HG03103 (cell line): ENCODE results near the gene SLC34A1.
"Not testable (repeated sequence)": the region's sequence is repeated elsewhere in the genome, so short reads cannot be mapped to it uniquely, and the experiment has no call there.

ENCODE experiments used
- ATAC-seq: cut with Tn5 transposase; IDR thresholded peaks from one replicate; pipeline ENCODE4 v1.9.1; 2021; ENCODE audit warnings: low read depth; ENCODE audit not compliant: unreplicated experiment

SLC34A1 gene

DNA sequence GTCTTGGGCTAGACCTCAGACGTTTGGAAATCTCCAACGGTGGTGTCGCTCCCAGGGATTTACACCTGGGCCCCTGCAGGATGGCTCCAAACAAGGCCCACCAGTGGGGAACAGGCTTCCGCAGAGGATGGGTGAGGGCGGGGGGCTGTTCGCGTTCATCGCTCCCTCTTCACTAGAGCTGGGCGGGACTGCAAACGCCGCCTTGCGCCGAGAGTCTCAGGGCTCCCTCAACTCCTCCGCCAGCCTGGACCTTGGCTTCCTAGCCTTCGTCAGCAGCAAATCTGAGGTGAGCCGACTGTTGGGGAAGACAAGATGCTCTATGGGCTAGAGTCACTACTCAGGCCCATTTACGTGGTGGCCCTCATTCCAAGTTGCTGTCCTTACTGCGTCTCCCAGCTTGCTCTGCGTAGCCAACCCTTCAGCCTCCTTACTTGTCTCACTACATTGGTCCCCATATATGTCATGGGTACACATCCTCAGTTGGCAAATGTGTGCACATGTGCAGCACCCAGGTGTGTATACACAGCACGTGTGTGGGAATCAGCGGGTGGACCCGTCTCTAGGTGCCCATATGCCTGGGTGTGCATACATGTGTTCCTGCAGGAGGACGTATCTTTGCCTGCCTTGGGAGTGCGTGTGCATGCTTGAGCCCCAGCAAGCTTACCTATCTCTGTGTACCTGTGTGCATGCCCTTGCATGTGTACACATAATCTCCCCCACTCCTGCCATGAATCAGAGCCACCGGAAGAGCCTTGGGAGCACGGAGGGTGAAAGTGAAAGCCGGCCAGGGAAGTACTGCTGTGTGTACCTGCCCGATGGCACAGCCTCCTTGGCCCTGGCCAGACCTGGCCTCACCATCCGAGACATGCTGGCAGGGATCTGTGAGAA lies 16.0 kb upstream of the SLC34A1 start:
- ATAC-seq: no peak

GRCh38 chr5:177368869-177369644 lies 15.2 kb upstream of the SLC34A1 start:
- no peak for ATAC-seq

DNA sequence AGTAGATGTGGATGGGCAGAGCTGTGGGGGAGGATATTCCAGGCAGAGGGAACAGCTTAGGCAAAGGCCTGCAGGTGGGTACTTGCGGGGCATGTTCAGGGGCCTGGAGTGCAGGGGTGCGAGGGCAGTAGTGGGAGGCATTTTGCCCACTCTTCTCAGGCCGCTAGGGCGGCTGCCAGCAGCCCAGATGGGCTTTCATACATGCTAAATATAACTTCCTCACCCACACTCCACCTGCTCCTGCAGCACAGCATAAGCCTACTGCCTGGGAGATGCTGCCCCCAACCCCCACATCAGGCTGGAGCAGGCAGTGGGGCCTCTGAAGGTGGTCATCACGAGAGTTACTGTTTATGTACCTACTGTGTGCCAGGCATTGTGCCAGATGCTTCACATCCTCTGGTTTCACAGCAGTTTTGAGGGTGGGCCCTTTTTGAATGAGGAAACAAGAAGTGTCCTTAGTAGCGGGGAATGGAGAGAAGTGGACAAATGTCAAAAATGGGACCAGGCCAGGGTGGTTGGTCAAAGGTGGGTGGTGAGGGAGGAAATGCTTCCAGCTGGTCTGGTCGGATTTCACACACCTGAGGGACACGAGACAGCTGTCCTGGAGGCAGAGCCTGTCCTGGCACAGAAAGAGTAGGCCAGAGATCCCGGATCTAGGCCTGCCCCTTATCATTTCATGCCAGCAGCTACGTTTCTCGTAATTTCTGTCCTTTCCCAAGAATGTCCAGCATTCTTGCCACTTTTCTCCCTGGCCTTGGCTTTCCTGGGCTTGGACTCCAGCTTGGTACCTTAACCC lies 14.4 kb upstream of the SLC34A1 start:
- ATAC-seq: no peak

DNA sequence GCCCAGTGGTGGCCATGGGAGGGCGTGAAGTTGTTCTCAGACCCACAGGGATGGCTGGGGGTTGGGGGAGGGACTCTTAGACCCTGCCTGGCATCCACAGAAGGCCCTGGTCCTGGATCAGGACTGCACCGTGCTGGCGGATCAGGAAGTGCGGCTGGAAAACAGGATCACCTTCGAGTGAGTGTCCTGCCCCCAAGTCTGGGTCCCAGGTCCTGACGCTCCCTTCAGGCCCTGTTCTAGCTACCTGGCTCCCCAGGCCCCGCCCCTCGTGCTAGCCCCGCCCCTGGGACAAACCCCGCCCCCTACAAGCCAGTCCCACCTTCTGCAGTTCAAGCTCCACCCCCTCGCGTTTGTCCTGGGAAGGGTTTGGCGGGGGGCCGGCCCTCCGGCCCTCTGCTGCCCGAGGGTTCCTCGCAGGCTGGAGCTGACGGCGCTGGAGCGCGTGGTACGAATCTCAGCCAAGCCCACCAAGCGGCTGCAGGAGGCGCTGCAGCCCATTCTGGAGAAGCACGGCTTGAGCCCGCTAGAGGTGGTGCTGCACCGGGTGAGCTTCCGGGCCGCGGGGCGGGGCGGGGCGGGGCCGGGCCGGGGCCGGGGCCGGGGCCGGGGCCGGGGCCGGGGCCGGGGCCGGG lies 13.6 kb upstream of the SLC34A1 start:
- peak; percentile 54 for ATAC-seq

- no peak for ATAC-seq
Observed at GRCh38 chr5:177371120-177372033, 12.9 kb upstream of the SLC34A1 start.

GRCh38 chr5:177372034-177372896 lies 12.0 kb upstream of the SLC34A1 start:
- ATAC-seq: no peak

GRCh38 chr5:177372910-177373309 lies 11.3 kb upstream of the SLC34A1 start:
- ATAC-seq: no peak

GRCh38 chr5:177373806-177374205 lies 10.4 kb upstream of the SLC34A1 start:
- no peak for ATAC-seq

- no peak for ATAC-seq
Observed at GRCh38 chr5:177374211-177374610, 10.0 kb upstream of the SLC34A1 start.

GRCh38 chr5:177375516-177375915 lies 8.7 kb upstream of the SLC34A1 start:
- ATAC-seq: not testable (repeated sequence)

DNA sequence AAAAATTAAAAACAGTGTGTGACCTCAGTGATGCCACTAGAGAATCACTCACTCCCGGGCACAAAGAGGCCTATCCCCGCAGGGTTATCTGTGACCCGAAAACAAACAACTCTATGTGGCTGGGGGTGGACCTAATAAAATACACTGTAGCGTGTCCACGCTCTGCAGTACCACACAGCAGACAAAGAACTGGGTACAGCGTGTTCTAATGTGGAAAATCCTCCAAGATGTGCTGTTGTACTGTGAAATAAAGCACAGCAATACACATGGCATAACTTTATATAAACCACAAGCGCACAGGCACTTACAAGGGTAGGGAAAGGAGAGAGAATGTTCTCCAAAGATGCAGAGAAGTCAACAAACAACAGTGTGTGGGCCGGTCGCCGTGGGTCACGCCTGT lies 8.1 kb upstream of the SLC34A1 start:
- no peak for ATAC-seq

DNA sequence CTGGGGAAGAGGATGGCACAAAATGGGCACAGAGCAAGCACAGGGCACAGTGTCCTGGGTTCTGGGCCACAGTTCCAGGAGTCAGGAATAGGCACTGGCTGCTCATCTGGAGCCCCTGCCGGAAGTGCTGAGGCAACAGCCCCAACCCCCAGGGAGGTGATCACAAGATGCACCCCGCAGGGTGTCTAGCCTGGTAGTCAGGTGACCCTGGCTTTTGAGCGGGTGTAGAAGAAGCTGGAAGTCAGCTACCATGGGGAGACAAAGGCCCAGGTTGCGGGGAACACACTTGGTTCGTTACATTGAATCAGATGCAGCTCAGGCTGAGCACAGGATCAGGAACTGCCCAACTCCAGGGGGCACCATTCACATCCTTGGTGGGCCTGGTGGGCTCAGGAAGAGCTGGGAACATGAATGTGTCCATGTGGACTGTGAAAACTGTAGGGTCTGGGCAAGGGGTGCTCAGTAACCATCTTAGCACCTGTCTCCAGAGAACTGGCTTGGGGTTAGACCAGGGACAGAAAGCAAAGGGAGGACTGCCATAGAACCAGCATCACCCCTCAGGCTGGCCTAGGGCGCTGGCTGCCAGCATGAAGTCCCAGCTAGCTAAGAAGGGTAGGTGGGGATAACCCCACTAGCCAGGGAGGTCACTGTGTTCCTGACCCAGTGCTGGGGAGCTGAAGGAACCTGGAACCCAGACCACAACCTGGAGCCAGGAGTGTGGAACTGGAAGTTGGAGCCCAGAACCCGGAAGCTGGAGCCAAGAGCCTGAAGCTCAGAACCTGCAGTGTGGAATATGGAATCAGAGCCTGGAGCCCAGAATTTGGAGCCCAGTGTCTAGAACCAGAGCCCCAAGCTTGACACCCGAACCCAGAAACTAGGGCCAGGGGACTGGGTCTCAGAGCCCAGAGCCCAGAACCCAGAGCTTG lies 6.1 kb upstream of the SLC34A1 start:
- no peak for ATAC-seq

- no peak for ATAC-seq
Observed at GRCh38 chr5:177378884-177379883, 5.0 kb upstream of the SLC34A1 start.

DNA sequence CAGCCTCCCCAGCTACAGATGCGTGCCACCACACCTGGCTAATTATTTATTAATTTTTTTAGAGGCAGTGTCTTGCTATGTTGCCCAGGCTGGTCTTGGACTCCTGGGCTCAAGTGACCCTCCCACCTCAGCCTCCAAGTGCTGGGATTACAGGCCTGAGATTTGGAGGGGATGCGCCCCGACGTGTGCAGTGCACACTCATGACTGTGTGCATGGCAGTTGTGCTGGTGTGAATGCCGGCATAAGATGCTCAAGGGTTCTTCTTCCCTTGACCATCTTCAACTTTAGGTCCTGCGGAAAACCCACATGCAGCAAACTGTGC lies 3.5 kb upstream of the SLC34A1 start:
- ATAC-seq: no peak

DNA sequence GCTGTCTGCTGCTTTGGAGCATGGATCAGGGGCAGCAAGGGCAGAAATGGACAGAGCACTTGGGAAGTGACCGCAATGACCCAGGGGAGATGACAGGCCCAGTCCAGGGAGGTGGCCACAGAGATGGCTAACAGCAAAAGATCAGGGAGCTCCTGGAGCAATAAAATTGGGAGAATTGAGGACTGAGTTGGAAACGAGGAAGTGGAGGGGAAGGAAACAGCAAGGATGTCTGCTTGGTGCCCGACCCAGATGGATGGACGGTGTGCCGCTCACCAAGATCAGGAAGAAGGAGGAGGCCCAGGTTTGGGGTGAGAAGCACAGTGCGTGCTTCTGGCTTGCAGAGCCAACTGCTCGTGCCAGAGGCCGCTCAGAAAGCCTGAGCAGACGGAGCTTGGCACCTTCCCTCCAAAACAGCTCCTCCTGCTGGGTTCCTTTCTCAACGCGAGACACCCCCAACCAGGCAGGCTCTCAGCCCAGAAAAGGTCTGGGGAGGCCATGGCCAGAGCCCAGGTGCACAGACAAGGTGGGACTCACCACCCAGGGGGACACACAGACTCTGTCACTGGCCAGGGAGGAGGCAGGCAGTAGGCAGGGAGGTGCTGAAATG lies 1.7 kb upstream of the SLC34A1 start:
- ATAC-seq: no peak

DNA sequence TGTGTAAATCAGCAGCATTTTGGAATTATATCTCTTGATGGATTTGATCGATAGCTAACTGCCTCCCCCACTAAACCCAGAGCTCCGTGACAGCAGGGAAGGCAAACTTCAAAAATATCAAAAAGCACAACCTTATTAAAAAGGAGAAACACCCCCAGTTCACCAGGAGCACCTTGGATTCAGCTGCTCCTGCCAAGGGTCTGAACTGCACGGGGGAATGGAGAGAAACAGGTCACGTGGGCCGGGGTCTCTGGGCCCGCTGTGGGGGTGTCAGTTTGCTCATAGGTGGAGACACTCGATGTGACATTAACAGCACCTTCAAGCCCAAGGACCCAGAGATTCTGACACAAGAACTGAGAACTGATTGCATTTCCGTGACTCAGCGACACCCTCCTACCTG lies 1.1 kb upstream of the SLC34A1 start:
- ATAC-seq: no peak
